ENCODE data around the gene DCTN4. TPM values are rescaled to one million over a fixed set of nuclear protein-coding genes. Genes with fewer than 3 reads are reported as not detected.

The DCTN4 gene
- total RNA-seq, 1 donor from 2014 or later: 71.8 TPM

GRCh38 chr5:150665044-150665443 is 93.8 kb downstream of the DCTN4 start:
- intact Hi-C loops (cut with DNase I): no loop called here
- no peak for DNase-seq
- Histone ChIP-seq H3K36me3 (no peaks in the 10 kb centered on the region), H3K4me1 (no peaks in the 10 kb centered on the region), H3K4me3 (no peak overlapping the region), H3K27ac (no peak overlapping the region), H3K9me3 (no peaks in the 10 kb centered on the region), H3K27me3 (ENCODE audit: low read depth) (peaks cover 4% of the 10 kb centered on the region)
- no peak for ATAC-seq
- no peak for TF ChIP-seq CTCF (IDR thresholded peaks at IDR 0.05)

- intact Hi-C loops (cut with DNase I): no loop called here
- H3K9me3 ChIP-seq: no peaks in the 10 kb centered on the region
- no peak for TF ChIP-seq CTCF (IDR thresholded peaks at IDR 0.05)
- no peaks in the 10 kb centered on the region for H3K36me3 ChIP-seq
- no peak overlapping the region for H3K4me3 ChIP-seq
- peaks cover 9% of the 10 kb centered on the region for H3K4me1 ChIP-seq
- ATAC-seq (no peak), DNase-seq (no peak)
- peaks cover 4% of the 10 kb centered on the region for H3K27me3 ChIP-seq (ENCODE audit: low read depth)
- H3K27ac ChIP-seq: no peak overlapping the region
Observed at GRCh38 chr5:150663936-150664335, 94.9 kb downstream of the DCTN4 start.

- Histone ChIP-seq H3K4me3 (no peak overlapping the region), H3K27ac (no peak overlapping the region), H3K36me3 (no peaks in the 10 kb centered on the region), H3K9me3 (no peaks in the 10 kb centered on the region), H3K4me1 (peaks cover 14% of the 10 kb centered on the region), H3K27me3 (ENCODE audit: low read depth) (peaks cover 4% of the 10 kb centered on the region)
- DNase-seq (no peak), ATAC-seq (no peak)
- intact Hi-C loops (cut with DNase I): no loop called here
- TF ChIP-seq CTCF (IDR thresholded peaks at IDR 0.05): no peak
Observed at GRCh38 chr5:150662731-150663516, 95.9 kb downstream of the DCTN4 start.

GRCh38 chr5:150661821-150662596 is 96.8 kb downstream of the DCTN4 start:
- H3K4me3 ChIP-seq: no peak overlapping the region
- H3K36me3 ChIP-seq: no peaks in the 10 kb centered on the region
- ATAC-seq: no peak
- no peak for TF ChIP-seq CTCF (IDR thresholded peaks at IDR 0.05)
- no peak overlapping the region for H3K27ac ChIP-seq
- DNase-seq: no peak
- intact Hi-C loops (cut with DNase I): no loop called here
- no peaks in the 10 kb centered on the region for H3K9me3 ChIP-seq
- peaks cover 4% of the 10 kb centered on the region for H3K27me3 ChIP-seq (ENCODE audit: low read depth)
- H3K4me1 ChIP-seq: peaks cover 15% of the 10 kb centered on the region

- no peak for TF ChIP-seq CTCF (IDR thresholded peaks at IDR 0.05)
- peaks cover 21% of the 10 kb centered on the region for H3K4me1 ChIP-seq
- no peak within 1 kb of the TSS for H3K4me3 ChIP-seq
- H3K9me3 ChIP-seq: no peaks in the 10 kb centered on the region
- intact Hi-C loops (cut with DNase I): no loop called here
- H3K27ac ChIP-seq: no peak within 1 kb of the TSS
- no peak for ATAC-seq
- DNase-seq: no peak
- H3K27me3 ChIP-seq (ENCODE audit: low read depth): peaks cover 4% of the 10 kb centered on the region
- no peaks in the 10 kb centered on the region for H3K36me3 ChIP-seq
Observed at GRCh38 chr5:150661086-150661485, 97.7 kb downstream of the DCTN4 start, which contains the start of gene MYOZ3. Gene MYOZ3, plus strand, starts transcription at chr5:150661251. Its CDS starts 1,691 bp downstream, at chr5:150662942.

All from lower lobe of right lung (tissue), 2 donors.